ENCODE measurements around the gene SYNCRIP.
A peak's percentile ranks its signal among the peaks of the same experiment; 100 is the strongest.
"Not testable (repeated sequence)": the region's sequence is repeated elsewhere in the genome, so short reads cannot be mapped to it uniquely, and the experiment has no call there.

SYNCRIP gene

DNA sequence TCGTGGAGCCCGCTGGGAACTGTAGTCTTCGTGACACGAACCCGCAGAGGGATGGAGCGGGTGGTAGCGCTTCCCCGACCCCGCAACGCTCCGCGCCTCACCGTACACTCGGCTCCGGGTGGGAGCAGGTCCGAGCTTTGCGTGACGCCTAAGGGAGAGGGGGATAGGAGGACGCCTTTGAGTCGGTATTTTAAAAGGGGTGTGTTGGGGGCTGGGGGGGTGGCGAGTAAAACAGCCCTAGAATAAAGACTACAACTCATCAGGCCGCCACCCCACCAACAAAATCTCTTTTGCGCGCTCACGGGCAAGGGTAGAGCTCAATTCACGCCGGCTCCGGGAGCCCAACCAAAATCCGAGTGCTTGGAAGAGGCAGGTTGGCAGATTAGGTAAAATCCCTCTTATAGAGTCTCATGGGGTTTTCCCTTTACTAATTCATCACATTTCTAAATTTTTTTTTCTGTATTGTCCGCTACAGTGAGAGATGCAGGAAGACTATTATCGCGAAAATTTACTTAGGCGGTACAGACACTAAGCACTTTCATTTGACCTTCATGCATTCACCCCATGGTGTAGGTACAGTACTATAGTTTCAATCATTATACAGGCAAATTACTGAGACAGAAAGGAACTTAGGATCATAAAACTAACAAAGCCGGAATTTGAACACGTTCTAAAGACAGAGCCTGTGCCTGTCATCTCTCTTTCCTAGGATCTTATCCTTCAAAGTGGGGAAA is 48.3 kb downstream of the SYNCRIP start:
- peak; percentile 19 for DNase-seq (ENCODE audit: low read depth)

- DNase-seq (ENCODE audit: low read depth) = peak; percentile 60
Observed at GRCh38 chr6:85593438-85594196, 49.1 kb downstream of the SYNCRIP start, which contains the start of gene SNX14. Gene SNX14 (minus strand): TSS chr6:85593858. CDS start chr6:85593718, 140 bp downstream.

GRCh38 chr6:85592033-85592432 is 50.7 kb downstream of the SYNCRIP start:
- DNase-seq (ENCODE audit: low read depth) = no peak

DNA sequence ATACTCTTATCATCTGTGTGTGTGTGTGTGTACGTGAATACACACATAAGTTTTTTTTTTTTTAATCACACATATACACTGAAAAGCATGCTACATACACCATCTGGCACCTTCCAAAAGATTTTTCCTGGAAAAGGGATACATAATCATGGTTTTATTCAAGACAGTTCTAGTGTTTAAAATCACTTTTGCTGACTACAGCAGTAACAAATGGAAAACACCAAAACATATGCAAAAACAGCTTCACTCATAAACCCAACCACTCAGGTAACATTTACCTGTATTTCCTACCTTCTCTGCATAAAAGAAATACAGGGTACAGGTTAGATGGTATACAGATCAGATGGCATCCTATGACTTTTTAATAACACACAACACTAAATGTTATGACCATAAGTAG is 51.5 kb downstream of the SYNCRIP start:
- DNase-seq (ENCODE audit: low read depth) = no peak

DNA sequence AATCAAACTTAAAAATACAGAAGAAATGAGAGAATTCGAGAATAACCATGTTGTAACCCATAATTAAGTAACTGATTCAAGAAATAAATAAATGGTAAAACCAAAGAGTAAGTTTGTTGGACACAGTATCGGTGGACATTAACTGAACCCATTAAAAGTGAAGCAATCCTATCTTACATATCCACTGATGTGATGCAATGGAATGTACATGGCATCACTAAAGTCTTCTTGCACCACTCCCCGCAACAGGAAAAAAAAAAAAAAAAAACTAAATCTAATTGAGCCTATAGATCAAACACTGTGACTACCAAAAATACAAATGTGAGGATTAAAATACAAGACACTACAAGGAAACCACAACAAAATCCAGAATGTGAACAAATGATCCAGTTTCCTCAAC is 56.9 kb downstream of the SYNCRIP start:
- no peak for DNase-seq (ENCODE audit: low read depth)

GRCh38 chr6:85582832-85583231 is 59.9 kb downstream of the SYNCRIP start:
- not testable (repeated sequence) for DNase-seq (ENCODE audit: low read depth)

DNA sequence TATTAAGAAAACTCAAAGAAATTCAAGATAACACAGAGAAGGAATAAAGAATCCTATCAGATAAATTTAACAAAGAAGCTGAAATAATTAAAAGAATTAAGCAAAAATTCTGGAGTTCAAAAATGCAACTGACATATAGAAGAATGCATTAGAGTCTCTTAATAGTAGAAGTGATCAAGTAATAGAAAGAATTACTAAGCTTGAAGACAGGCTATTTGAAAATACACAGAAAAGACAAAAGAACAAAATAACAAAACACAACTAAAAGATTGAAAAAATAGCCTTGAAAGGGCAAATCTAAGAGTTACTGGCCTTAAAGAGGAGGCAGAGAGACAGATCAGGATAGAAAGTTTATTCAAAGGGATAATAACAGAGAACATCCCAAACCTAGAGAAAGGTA is 61.1 kb downstream of the SYNCRIP start:
- DNase-seq (ENCODE audit: low read depth) = no peak

DNA sequence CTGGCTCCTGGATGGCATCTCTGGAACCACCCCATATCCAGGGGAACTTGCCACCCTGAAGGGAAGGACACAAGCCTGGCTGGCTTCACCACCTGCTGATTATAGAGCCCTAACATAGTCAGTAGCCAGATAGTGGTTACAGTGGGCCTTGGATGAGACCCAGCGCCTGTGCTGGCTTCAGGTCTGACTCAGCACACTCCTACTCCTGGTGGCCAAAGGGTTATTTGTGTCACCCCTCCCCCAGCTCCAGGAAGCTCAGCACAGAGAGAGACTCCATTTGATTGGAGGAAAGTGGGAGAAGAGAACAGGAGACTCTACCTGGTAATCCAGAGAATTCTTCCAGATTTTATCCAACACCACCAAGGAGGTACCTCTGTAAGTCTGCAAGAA is 61.8 kb downstream of the SYNCRIP start:
- DNase-seq (ENCODE audit: low read depth) = no peak

DNA sequence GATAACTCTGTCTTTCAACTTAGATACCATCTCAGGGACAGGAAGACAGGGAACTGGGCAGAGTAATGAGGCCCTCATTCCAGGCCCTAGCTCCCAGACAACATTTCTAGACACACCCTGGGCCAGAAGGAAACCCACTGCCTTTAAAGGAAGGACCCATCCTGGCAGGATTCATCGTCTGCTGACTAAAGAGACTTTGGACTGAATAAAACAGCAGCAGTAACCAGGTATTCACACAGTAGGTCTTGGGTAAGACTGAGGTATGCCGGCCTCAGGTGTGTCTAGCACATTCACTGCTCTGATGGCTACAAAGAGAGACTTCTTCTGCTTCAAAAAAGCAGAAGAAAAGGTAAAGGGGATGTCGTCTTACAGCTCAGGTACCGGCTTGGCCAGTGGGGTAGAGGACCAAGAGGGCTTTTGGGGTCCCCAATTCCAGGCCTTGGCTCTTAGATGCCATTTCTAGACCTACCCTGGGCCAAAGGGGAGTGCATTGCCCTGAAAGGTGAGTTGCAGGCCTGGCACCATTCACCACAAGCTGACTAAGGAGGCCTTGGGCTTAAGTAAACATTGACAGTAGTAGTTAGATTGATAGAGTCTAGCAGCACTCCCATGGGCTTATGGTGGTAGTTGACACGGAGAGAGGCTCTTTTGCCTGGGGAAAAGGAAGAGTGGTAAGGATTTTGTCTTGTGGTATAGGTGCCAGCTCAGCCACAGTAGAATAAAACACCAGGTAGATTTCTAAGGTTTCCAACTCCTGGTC is 62.4 kb downstream of the SYNCRIP start:
- DNase-seq (ENCODE audit: low read depth) = no peak

GRCh38 chr6:85579581-85579980 is 63.1 kb downstream of the SYNCRIP start:
- DNase-seq (ENCODE audit: low read depth) = no peak

DNA sequence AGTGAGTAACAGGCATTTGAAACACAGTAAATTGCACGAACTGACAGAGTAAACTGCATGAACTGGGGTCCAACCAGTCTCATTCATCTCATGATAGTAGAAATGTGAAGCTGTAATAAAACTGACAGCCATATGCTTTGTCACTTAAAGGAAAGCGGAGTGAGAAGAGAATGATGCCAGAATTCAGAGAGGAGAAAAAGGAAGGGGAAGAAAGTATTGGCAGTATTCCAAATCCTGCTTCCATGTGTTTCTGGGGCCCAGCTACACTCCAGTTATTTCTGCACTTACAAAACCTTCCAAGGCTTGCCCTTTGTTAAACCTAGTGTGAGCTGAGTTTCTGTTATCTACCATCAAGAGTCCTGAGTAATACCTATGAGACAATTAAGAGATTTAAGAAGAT is 66.2 kb downstream of the SYNCRIP start:
- no peak for DNase-seq (ENCODE audit: low read depth)

DNA sequence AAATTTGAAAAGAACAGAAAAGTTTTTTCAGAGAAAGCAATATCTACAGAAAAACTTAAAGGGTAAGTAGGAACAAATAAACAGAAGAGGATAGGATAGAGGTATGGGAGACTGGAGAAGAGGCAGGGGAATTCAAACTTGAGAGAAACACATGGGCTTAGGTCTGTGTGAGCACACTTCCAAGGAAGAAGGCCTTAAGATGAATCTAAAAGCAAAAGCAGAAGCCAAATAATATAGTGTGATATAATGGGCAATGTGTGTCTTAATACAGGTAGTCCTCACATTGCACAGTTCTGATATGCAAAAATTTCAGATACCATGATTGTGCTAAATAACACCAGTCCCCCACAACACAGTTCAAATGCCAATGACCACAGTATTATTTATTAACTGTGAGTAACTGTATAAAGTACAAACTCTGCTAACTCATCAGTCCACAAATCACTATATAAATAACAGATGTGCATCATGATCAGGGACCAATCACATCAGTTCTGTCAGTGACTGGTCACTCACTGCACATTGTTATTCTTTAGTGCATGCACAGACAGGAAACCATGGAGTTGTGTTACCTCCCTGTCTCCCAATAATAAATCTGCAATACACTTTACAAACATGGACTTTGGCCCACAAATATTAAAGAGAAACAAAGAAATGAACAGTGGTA is 67.6 kb downstream of the SYNCRIP start:
- DNase-seq (ENCODE audit: low read depth) = no peak

- no peak for DNase-seq (ENCODE audit: low read depth)
Observed at GRCh38 chr6:85569323-85569722, 73.4 kb downstream of the SYNCRIP start.

DNA sequence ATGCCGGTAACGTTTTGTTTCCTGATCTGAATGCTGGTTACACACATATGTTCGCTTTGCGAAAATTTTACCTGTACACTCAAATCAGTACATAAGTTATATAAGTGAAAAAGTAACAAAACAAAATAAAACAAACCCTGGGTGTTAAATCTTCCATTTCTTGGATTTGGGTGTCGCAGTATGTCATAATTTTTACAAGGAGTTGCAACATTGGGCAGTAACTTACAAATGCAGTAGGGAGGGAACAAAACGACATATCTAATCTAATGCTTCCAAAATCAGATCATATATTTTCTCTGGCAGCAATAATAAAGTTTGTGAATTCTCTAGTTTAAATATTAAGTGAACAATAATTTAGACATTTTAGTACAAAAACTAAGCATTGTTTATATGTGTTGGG is 74.3 kb downstream of the SYNCRIP start:
- no peak for DNase-seq (ENCODE audit: low read depth)

- DNase-seq (ENCODE audit: low read depth) = no peak
Observed at GRCh38 chr6:85565736-85566135, 77.0 kb downstream of the SYNCRIP start.

GRCh38 chr6:85564223-85564622 is 78.5 kb downstream of the SYNCRIP start:
- DNase-seq (ENCODE audit: low read depth) = not testable (repeated sequence)

Data from T follicular helper cell (primary cell).